HG02642 (cell line): ENCODE results near the gene PHLDB3.
A peak's percentile ranks its signal among the peaks of the same experiment; 100 is the strongest.
"Not testable (repeated sequence)": the region's sequence is repeated elsewhere in the genome, so short reads cannot be mapped to it uniquely, and the experiment has no call there.

Experiments
- ATAC-seq: cut with Tn5 transposase; IDR thresholded peaks from one replicate; pipeline ENCODE4 v1.9.1; 2021; ENCODE audit warnings: mild to moderate bottlenecking; ENCODE audit not compliant: unreplicated experiment, poor library complexity

PHLDB3 gene

GRCh38 chr19:43527860-43528622 is 23.5 kb upstream of the PHLDB3 start:
- ATAC-seq = no peak

- peak; percentile 81 for ATAC-seq
Measured at GRCh38 chr19:43526884-43527859, 22.6 kb upstream of the PHLDB3 start, which contains the start of gene ETHE1. TSS of gene ETHE1 (minus strand) at chr19:43527201. CDS start at chr19:43527177, 24 bp downstream.

- peak; percentile 2 for ATAC-seq
Measured at GRCh38 chr19:43525836-43526771, 21.6 kb upstream of the PHLDB3 start.

- peak; percentile 45 for ATAC-seq
Measured at GRCh38 chr19:43524922-43525835, 20.6 kb upstream of the PHLDB3 start.

- not testable (repeated sequence) for ATAC-seq
Measured at GRCh38 chr19:43523696-43524095, 19.1 kb upstream of the PHLDB3 start.

GRCh38 chr19:43522929-43523328 is 18.4 kb upstream of the PHLDB3 start:
- ATAC-seq = no peak

- no peak for ATAC-seq
Measured at GRCh38 chr19:43519436-43520088, 15.0 kb upstream of the PHLDB3 start.

- ATAC-seq = no peak
Measured at GRCh38 chr19:43518051-43518450, 13.5 kb upstream of the PHLDB3 start.

- not testable (repeated sequence) for ATAC-seq
Measured at GRCh38 chr19:43512399-43512798, 7.9 kb upstream of the PHLDB3 start.

GRCh38 chr19:43511324-43511723 is 6.8 kb upstream of the PHLDB3 start:
- ATAC-seq = no peak

- no peak for ATAC-seq
Measured at GRCh38 chr19:43510713-43511112, 6.2 kb upstream of the PHLDB3 start.

- no peak for ATAC-seq
Measured at GRCh38 chr19:43507880-43508279, 3.3 kb upstream of the PHLDB3 start.

GRCh38 chr19:43506629-43507028 is 2.1 kb upstream of the PHLDB3 start:
- ATAC-seq = no peak

GRCh38 chr19:43505941-43506340 is 1.4 kb upstream of the PHLDB3 start:
- no peak for ATAC-seq

GRCh38 chr19:43505186-43505456 is 575 bp upstream of the PHLDB3 start:
- ATAC-seq = no peak

GRCh38 chr19:43503501-43504425 is 783 bp downstream of the PHLDB3 start:
- ATAC-seq = peak; percentile 92

- ATAC-seq = no peak
Measured at GRCh38 chr19:43502419-43502976, 2.0 kb downstream of the PHLDB3 start.
